ENCODE results near the gene KLHDC10. TPM values are rescaled to one million over a fixed set of nuclear protein-coding genes. Genes with fewer than 3 reads are reported as not detected.
A peak's percentile ranks its signal among the peaks of the same experiment; 100 is the strongest.

KLHDC10 gene, protein sequence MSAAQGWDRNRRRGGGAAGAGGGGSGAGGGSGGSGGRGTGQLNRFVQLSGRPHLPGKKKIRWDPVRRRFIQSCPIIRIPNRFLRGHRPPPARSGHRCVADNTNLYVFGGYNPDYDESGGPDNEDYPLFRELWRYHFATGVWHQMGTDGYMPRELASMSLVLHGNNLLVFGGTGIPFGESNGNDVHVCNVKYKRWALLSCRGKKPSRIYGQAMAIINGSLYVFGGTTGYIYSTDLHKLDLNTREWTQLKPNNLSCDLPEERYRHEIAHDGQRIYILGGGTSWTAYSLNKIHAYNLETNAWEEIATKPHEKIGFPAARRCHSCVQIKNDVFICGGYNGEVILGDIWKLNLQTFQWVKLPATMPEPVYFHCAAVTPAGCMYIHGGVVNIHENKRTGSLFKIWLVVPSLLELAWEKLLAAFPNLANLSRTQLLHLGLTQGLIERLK
- polyA plus RNA-seq (2012; ENCODE audit: insufficient read depth, insufficient read length, low read depth) = 30.8 TPM

DNA sequence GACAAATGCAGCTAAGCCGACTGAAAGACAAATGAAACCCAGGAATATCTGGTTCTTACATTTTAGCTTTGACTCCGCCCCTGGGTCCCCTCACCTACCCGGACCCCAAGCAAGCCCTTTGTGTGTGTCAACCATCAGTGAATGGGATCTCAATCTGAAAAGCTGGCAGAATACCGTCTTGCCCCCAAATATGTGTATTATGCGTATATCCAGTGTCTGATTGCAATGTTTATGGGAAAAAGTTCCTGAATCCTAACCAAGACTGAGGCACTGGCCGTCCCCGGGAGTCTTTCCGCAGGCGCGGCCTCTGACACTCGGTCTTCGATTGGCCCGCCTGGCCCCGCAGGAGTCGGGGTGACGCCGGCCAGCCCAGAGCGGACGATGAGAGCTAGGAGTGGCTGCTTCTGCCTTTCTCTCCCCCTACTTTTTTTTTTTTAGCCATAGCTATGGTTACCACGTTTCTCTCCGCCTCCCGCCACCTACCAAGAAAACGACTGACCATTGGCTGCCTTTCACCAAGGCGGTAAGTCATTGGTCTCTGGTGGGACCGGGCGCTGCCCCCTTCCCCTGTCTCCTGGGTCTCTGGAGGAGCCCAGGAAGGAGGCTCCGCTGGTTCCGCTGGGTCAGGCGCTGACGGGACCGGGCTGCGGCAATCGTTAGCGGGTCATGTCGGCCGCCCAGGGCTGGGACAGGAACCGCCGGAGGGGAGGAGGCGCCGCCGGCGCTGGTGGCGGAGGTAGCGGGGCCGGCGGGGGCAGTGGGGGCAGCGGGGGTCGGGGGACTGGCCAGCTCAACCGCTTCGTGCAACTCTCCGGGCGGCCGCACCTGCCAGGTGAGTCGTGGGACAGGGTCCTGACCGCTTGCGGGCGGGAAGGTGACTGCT is at the start of gene KLHDC10:
Gene KLHDC10, plus strand, starts transcription at position 557 of the 883 bp plus-strand sequence. Its CDS starts 110 bp downstream, at position 667.
- H3K36me3 ChIP-seq = no peaks in the 10 kb centered on the region
- no peaks in the 10 kb centered on the region for H3K9me3 ChIP-seq
- DNase-seq = peak; percentile 96
- TF ChIP-seq, protein P1, sequence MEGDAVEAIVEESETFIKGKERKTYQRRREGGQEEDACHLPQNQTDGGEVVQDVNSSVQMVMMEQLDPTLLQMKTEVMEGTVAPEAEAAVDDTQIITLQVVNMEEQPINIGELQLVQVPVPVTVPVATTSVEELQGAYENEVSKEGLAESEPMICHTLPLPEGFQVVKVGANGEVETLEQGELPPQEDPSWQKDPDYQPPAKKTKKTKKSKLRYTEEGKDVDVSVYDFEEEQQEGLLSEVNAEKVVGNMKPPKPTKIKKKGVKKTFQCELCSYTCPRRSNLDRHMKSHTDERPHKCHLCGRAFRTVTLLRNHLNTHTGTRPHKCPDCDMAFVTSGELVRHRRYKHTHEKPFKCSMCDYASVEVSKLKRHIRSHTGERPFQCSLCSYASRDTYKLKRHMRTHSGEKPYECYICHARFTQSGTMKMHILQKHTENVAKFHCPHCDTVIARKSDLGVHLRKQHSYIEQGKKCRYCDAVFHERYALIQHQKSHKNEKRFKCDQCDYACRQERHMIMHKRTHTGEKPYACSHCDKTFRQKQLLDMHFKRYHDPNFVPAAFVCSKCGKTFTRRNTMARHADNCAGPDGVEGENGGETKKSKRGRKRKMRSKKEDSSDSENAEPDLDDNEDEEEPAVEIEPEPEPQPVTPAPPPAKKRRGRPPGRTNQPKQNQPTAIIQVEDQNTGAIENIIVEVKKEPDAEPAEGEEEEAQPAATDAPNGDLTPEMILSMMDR (IDR thresholded peaks at IDR 0.05; ENCODE audit: low read depth, low read length) = no peak
- no peaks in the 10 kb centered on the region for H3K4me1 ChIP-seq
- H3K4me3 ChIP-seq (ENCODE audit: low read depth, low read length) = peak within 1 kb of the TSS; percentile 86
- no peaks in the 10 kb centered on the region for H3K27me3 ChIP-seq

GRCh38 chr7:130021105-130021834 is 49.1 kb upstream of the KLHDC10 start:
- no peaks in the 10 kb centered on the region for H3K27me3 ChIP-seq
- H3K9me3 ChIP-seq = no peaks in the 10 kb centered on the region
- H3K4me1 ChIP-seq = peaks cover 8% of the 10 kb centered on the region
- DNase-seq = no peak
- H3K36me3 ChIP-seq = peaks cover 59% of the 10 kb centered on the region
- H3K4me3 ChIP-seq (ENCODE audit: low read depth, low read length) = no peak overlapping the region
- TF ChIP-seq, protein P1 (IDR thresholded peaks at IDR 0.05; ENCODE audit: low read depth, low read length) = no peak

DNA sequence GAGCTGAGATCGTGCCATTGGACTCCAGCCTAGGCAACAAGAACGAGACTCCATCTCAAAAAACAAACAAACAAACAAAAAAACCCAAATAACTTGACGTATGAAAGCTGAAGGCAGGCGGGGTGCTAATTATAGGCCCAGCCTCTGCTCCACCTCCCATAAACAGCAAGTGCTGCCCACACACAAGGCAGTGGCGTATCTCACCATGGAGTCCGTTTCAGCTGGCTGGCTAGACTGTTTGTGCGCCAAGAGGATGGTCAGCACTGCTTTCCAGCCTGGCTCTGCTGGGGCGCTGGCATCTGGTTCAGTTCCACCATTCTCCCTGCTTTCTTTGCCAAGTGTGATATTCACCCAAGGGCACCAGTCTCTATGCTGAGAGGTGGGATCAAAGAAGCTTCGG is 48.2 kb upstream of the KLHDC10 start:
- Histone ChIP-seq H3K9me3 (no peaks in the 10 kb centered on the region), H3K27me3 (no peaks in the 10 kb centered on the region), H3K36me3 (peaks cover 61% of the 10 kb centered on the region), H3K4me3 (ENCODE audit: low read depth, low read length) (no peak overlapping the region), H3K4me1 (peaks cover 11% of the 10 kb centered on the region)
- TF ChIP-seq, protein P1 (IDR thresholded peaks at IDR 0.05; ENCODE audit: low read depth, low read length) = no peak
- DNase-seq = no peak

DNA sequence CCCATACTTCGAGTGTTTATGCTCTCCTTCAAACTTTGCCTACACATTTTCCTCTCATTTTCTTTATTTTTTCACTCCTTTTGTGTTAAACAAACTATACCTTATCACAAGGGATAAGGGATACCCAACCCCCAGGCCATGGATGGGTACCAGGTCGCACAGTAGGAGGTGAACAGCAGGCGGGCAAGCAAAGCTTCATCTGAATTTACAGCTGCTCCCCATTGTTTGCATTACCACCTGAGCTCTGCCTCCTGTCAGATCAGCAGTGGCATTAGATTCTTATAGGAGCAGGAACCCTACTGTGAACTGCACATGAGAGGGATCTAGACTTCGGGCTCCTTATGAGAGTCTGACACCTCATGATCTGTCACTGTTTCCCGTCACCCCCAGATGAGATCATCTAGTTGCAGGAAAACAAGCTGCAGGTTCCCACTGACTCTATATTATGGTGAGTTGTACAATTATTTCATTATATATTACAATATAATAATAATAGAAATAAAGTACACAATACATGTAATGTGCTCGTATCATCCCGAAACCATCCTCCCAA is 47.6 kb upstream of the KLHDC10 start:
- H3K27me3 ChIP-seq = no peaks in the 10 kb centered on the region
- no peak overlapping the region for H3K4me3 ChIP-seq (ENCODE audit: low read depth, low read length)
- peaks cover 11% of the 10 kb centered on the region for H3K4me1 ChIP-seq
- H3K36me3 ChIP-seq = peaks cover 64% of the 10 kb centered on the region
- no peak for DNase-seq
- H3K9me3 ChIP-seq = no peaks in the 10 kb centered on the region
- TF ChIP-seq, protein P1 (IDR thresholded peaks at IDR 0.05; ENCODE audit: low read depth, low read length) = no peak

DNA sequence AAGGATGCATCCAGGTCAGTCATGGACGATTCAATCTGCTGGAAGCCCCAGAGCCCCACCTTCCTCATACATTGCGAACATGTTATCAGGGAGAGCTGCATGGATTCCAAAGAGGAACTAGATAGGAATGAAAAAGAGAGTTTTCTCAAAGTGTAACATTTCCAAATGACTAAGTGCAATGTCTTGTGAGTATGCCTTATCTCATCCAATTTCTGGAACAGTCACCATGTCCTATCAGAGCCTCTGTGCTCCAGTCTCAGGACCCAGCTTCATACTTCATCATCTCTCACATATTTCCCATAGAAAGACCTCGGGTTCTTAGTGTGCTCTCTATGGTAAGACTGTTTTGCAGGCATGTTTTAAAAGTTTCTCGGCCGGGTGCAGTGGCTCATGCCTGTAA is 45.9 kb upstream of the KLHDC10 start:
- TF ChIP-seq, protein P1 (IDR thresholded peaks at IDR 0.05; ENCODE audit: low read depth, low read length) = no peak
- no peak overlapping the region for H3K4me3 ChIP-seq (ENCODE audit: low read depth, low read length)
- DNase-seq = no peak
- no peaks in the 10 kb centered on the region for H3K27me3 ChIP-seq
- H3K36me3 ChIP-seq = peaks cover 68% of the 10 kb centered on the region
- peaks cover 11% of the 10 kb centered on the region for H3K4me1 ChIP-seq
- no peaks in the 10 kb centered on the region for H3K9me3 ChIP-seq
